Measurements from ENCODE around the gene SPATA2. TPM values are rescaled to one million over a fixed set of nuclear protein-coding genes. Genes with fewer than 3 reads are reported as not detected.

SPATA2 gene
- total and polyA plus RNA-seq, 7 donors = 6.7 to 16.3 (median 8.1) TPM

GRCh38 chr20:49887251-49888211 is 27.8 kb downstream of the SPATA2 start:
- H3K27me3 ChIP-seq (ENCODE audit: insufficient read depth in 3 of 3, low read length in 2 of 3) = no peaks in the 10 kb centered on the region
- peaks cover 4 to 56% of the 10 kb centered on the region in 2 donors for H3K36me3 ChIP-seq (ENCODE audit: insufficient read depth in 1 of 2, low read depth in 1 of 2)
- 80 to 84% (median 80%) methylated on average over 32 of the region's 32 CpGs for WGBS, 3 donors
- ATAC-seq = peak in 3 of 4 donors; percentile 5 to 22 (median 14)
- no peaks in the 10 kb centered on the region for H3K9me3 ChIP-seq
- no peak for DNase-seq
- H3K4me1 ChIP-seq = peaks cover 5% of the 10 kb centered on the region
- H3K27ac ChIP-seq = peak overlapping the region; percentile 52
- no peak overlapping the region for H3K4me3 ChIP-seq
- intact Hi-C loops (cut with DNase I) = loop anchor here (2.0 to 10.0 kb wide), 3 partner anchors 275 to 553 kb away; no protein-coding TSS in a partner anchor
- TF ChIP-seq CTCF (IDR thresholded peaks at IDR 0.05) = no peak

- peaks cover 4% of the 10 kb centered on the region for H3K4me1 ChIP-seq
- no peak overlapping the region for H3K4me3 ChIP-seq
- ATAC-seq (no peak), DNase-seq (no peak)
- H3K27me3 ChIP-seq (ENCODE audit: insufficient read depth in 3 of 3, low read length in 2 of 3) = no peaks in the 10 kb centered on the region
- peak overlapping the region; percentile 52 for H3K27ac ChIP-seq
- H3K9me3 ChIP-seq = no peaks in the 10 kb centered on the region
- 73 to 77% (median 76%) methylated on average over 28 to 30 of the region's 30 CpGs for WGBS, 3 donors
- intact Hi-C loops (cut with DNase I) = loop anchor here (5.0 to 10.0 kb wide), 2 partner anchors 274 to 552 kb away; no protein-coding TSS in a partner anchor
- TF ChIP-seq CTCF (IDR thresholded peaks at IDR 0.05) = no peak
- peaks cover 4 to 62% of the 10 kb centered on the region in 2 donors for H3K36me3 ChIP-seq (ENCODE audit: insufficient read depth in 1 of 2, low read depth in 1 of 2)
These were observed 28.6 kb downstream of the SPATA2 start for GRCh38 chr20:49886571-49887213.

- intact Hi-C loops (cut with DNase I) = loop anchor here (5.0 to 10.0 kb wide), 2 partner anchors 273 to 551 kb away; no protein-coding TSS in a partner anchor
- 91 to 93% (median 91%) methylated on average over 16 of the region's 16 CpGs for WGBS, 3 donors
- peaks cover 4% of the 10 kb centered on the region for H3K4me1 ChIP-seq
- H3K9me3 ChIP-seq = no peaks in the 10 kb centered on the region
- no peak overlapping the region for H3K27ac ChIP-seq
- DNase-seq = no peak
- H3K4me3 ChIP-seq = no peak overlapping the region
- peaks cover 4 to 71% of the 10 kb centered on the region in 2 donors for H3K36me3 ChIP-seq (ENCODE audit: insufficient read depth in 1 of 2, low read depth in 1 of 2)
- no peak for TF ChIP-seq CTCF (IDR thresholded peaks at IDR 0.05)
- no peaks in the 10 kb centered on the region for H3K27me3 ChIP-seq (ENCODE audit: insufficient read depth in 3 of 3, low read length in 2 of 3)
- no peak for ATAC-seq
These were observed 29.6 kb downstream of the SPATA2 start for GRCh38 chr20:49885558-49886332.

DNA sequence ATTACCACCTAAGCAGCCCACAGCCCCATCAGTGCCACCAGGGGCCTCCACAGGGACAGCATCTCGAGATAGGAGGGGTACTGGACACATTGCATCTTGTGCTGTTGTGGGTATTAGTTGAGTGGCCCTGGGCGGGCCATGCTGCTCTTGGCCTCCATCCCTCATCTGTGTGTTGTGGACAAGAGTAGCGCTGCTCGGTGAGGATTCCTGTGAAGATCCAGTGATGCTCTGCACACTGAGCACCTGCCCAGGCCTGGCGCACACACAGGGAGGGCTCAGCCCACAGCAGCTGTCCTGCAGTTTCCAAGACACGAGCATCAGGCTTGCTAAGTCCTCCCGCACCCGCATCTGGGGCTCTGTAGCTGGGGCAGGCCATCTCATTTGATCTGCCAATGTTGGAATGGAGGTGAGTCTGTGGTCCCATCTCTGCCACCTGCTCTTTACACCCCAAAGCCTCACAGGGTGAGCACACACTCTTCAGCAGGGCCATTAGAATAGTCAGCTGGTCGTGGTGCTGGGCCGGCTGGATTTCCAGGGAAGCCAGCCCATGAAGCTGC is 32.0 kb downstream of the SPATA2 start:
- no peak for DNase-seq
- Histone ChIP-seq H3K9me3 (no peaks in the 10 kb centered on the region), H3K4me1 (peaks cover 4% of the 10 kb centered on the region), H3K27me3 (ENCODE audit: insufficient read depth in 3 of 3, low read length in 2 of 3) (no peaks in the 10 kb centered on the region), H3K36me3 (ENCODE audit: insufficient read depth in 1 of 2, low read depth in 1 of 2) (peaks cover 4 to 86% of the 10 kb centered on the region in 2 donors), H3K4me3 (no peak overlapping the region), H3K27ac (no peak overlapping the region)
- no peak for TF ChIP-seq CTCF (IDR thresholded peaks at IDR 0.05)
- ATAC-seq = no peak
- intact Hi-C loops (cut with DNase I) = loop anchor here in 1 of 2 donors (10.0 kb wide), 1 partner anchor 549 kb away; no protein-coding TSS in a partner anchor
- WGBS, 3 donors = 81 to 86% (median 83%) methylated on average over 10 of the region's 10 CpGs

Data from psoas muscle (tissue), 8 donors.